GM21526 (cell line): Measurements from ENCODE around the gene PKP3.
"Not testable (repeated sequence)": the region's sequence is repeated elsewhere in the genome, so short reads cannot be mapped to it uniquely, and the experiment has no call there.

ENCODE experiments used
- ATAC-seq: cut with Tn5 transposase; IDR thresholded peaks from one replicate; pipeline ENCODE4 v1.9.1; 2021; ENCODE audit warnings: moderate library complexity; ENCODE audit not compliant: unreplicated experiment, low FRiP score

The PKP3 gene

GRCh38 chr11:376531-377173, 17.4 kb upstream of the PKP3 start:
- ATAC-seq: no peak

- no peak for ATAC-seq
These were observed 16.7 kb upstream of the PKP3 start for GRCh38 chr11:377174-377865.

- no peak for ATAC-seq
These were observed 16.0 kb upstream of the PKP3 start for GRCh38 chr11:377883-378500.

- ATAC-seq: no peak
These were observed 14.6 kb upstream of the PKP3 start for GRCh38 chr11:379205-380094.

GRCh38 chr11:380095-380480, 13.9 kb upstream of the PKP3 start:
- ATAC-seq: no peak

GRCh38 chr11:380491-380890, 13.5 kb upstream of the PKP3 start:
- ATAC-seq: no peak

- no peak for ATAC-seq
These were observed 13.0 kb upstream of the PKP3 start for GRCh38 chr11:380996-381395.

GRCh38 chr11:381501-382072, 12.4 kb upstream of the PKP3 start:
- no peak for ATAC-seq

GRCh38 chr11:382081-382629, 11.9 kb upstream of the PKP3 start:
- ATAC-seq: no peak

- no peak for ATAC-seq
These were observed 10.6 kb upstream of the PKP3 start for GRCh38 chr11:383431-383830.

- ATAC-seq: no peak
These were observed 9.5 kb upstream of the PKP3 start for GRCh38 chr11:384511-384910.

- no peak for ATAC-seq
These were observed 8.2 kb upstream of the PKP3 start for GRCh38 chr11:385594-386351.

- no peak for ATAC-seq
These were observed 7.5 kb upstream of the PKP3 start for GRCh38 chr11:386483-386882.

GRCh38 chr11:387193-387793, 6.7 kb upstream of the PKP3 start:
- no peak for ATAC-seq

- ATAC-seq: not testable (repeated sequence)
These were observed 4.6 kb upstream of the PKP3 start for GRCh38 chr11:389369-389768.

- ATAC-seq: no peak
These were observed 3.8 kb upstream of the PKP3 start for GRCh38 chr11:390175-390574.

- no peak for ATAC-seq
These were observed 2.6 kb upstream of the PKP3 start for GRCh38 chr11:391117-392017.

GRCh38 chr11:392102-392777, 1.8 kb upstream of the PKP3 start:
- ATAC-seq: no peak
